Transverse colon (tissue), 4 donors: ENCODE data around the gene SHROOM3.

Experiments used
- EP300 ChIP-seq: sonication (generic); formaldehyde crosslinking; IDR thresholded peaks from one replicate; pipeline ENCODE4 v1.6.1; 2017; ENCODE audit warnings: antibody characterized with exemption, low read depth
- POLR2A ChIP-seq: fragments of 450-650 bp; IDR thresholded peaks from one replicate; pipeline ENCODE4 v1.6.1; 2016; ENCODE audit warnings: antibody characterized with exemption, mild to moderate bottlenecking, moderate library complexity
- POLR2AphosphoS5 ChIP-seq, 3 donors: sonication (generic); formaldehyde crosslinking; IDR thresholded peaks; one replicate each; pipeline ENCODE4 v1.6.1; 2016; ENCODE audit warnings: antibody characterized with exemption in 3 of 3
- TF ChIP-seq, protein P1 (sequence below), 5 experiments: fragments of 200-600 bp in 3 of 5; fragments of 450-650 bp in 2 of 5; sonication (generic) in 3 of 5; IDR thresholded peaks; 1 replicate in 2 of 5; 2 replicates in 3 of 5; pipeline ENCODE4 v1.5.1; 2016 to 2017; ENCODE audit warnings: antibody characterized with exemption in 5 of 5, inconsistent platforms in 3 of 5, mild to moderate bottlenecking in 2 of 5, moderate library complexity in 1 of 5

GRCh38 chr4:76531597-76531996 is 96.6 kb downstream of the SHROOM3 start:
- TF ChIP-seq, protein P1, sequence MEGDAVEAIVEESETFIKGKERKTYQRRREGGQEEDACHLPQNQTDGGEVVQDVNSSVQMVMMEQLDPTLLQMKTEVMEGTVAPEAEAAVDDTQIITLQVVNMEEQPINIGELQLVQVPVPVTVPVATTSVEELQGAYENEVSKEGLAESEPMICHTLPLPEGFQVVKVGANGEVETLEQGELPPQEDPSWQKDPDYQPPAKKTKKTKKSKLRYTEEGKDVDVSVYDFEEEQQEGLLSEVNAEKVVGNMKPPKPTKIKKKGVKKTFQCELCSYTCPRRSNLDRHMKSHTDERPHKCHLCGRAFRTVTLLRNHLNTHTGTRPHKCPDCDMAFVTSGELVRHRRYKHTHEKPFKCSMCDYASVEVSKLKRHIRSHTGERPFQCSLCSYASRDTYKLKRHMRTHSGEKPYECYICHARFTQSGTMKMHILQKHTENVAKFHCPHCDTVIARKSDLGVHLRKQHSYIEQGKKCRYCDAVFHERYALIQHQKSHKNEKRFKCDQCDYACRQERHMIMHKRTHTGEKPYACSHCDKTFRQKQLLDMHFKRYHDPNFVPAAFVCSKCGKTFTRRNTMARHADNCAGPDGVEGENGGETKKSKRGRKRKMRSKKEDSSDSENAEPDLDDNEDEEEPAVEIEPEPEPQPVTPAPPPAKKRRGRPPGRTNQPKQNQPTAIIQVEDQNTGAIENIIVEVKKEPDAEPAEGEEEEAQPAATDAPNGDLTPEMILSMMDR (IDR thresholded peaks at IDR 0.05), result no peak
- TF ChIP-seq POLR2A, result no peak
- no peak for TF ChIP-seq POLR2AphosphoS5 (IDR thresholded peaks at IDR 0.05)
- no peak for TF ChIP-seq EP300
